A549 (cell line): ENCODE data around the gene CAPN13. TPM values are rescaled to one million over a fixed set of nuclear protein-coding genes. Genes with fewer than 3 reads are reported as not detected.

Experiments
- ATAC-seq, 2 experiments: fragments of 200-7000 bp in 1 of 2; fragments of >200 bp in 1 of 2; cut with Nextera tagmentation in 1 of 2; cut with Tn5 transposase in 1 of 2; 3 replicates each; pipeline versions ENCODE4 v1.8.0 to v1.9.1; 2018 to 2020; ENCODE audit warnings: mild to moderate bottlenecking in 1 of 2, moderate library complexity in 1 of 2
- CTCF ChIA-PET: fragments of 300-600 bp; sonication (Branson Sonifier 250); formaldehyde crosslinking; extraction: SDS; loops from one replicate; lab custom pipeline; 2021; ENCODE audit warnings: antibody characterized with exemption, inconsistent platforms; lab: Yijun Ruan, JAX
- POLR2A ChIA-PET: fragments of 350-600 bp; formaldehyde crosslinking; extraction: SDS; loops from one replicate; lab custom pipeline; 2021; ENCODE audit warnings: antibody characterized with exemption, inconsistent platforms; lab: Yijun Ruan, JAX
- DNase-seq, 2 experiments: peaks; one replicate each; pipeline versions ENCODE4 v3.0.0 to v3.0.0-alpha.2; 2011 to 2016; ENCODE audit warnings: low read depth in 1 of 2, low spot score in 1 of 2
- FAIRE-seq: peaks from 2 replicates; lab custom pipeline; 2011; peaks lifted over from hg19 to GRCh38; lab: Jason Lieb, UNC
- H3K27ac ChIP-seq, 2 experiments: fragments of >200 bp; sonication (Bioruptor Twin); formaldehyde crosslinking; 3 replicates each; pipeline ENCODE4 v1.5.1; 2016 to 2017
- H3K4me1 ChIP-seq: fragments of >200 bp; sonication (Bioruptor Twin); formaldehyde crosslinking; 3 replicates; pipeline ENCODE4 v1.6.1; 2016
- H3K4me2 ChIP-seq: fragments of >200 bp; sonication (Bioruptor Twin); formaldehyde crosslinking; 3 replicates; pipeline ENCODE4 v1.6.1; 2016
- H3K4me3 ChIP-seq: fragments of >200 bp; sonication (Bioruptor Twin); formaldehyde crosslinking; 3 replicates; pipeline ENCODE4 v1.5.1; 2016
- H3K9me3 ChIP-seq: fragments of >200 bp; sonication (Bioruptor Twin); formaldehyde crosslinking; 3 replicates; pipeline ENCODE4 v1.6.1; 2016
- CEBPB ChIP-seq, 2 experiments: fragments of >200 bp in 1 of 2; sonication (Bioruptor Twin) in 1 of 2; formaldehyde crosslinking in 1 of 2; IDR thresholded peaks; 2 replicates each; pipeline ENCODE4 v1.6.1; 2012 to 2016
- CHD2 ChIP-seq: fragments of 150-350 bp; IDR thresholded peaks from 2 replicates; pipeline ENCODE4 v1.6.1; 2014; ENCODE audit warnings: low read length; ENCODE audit not compliant: partially characterized antibody
- CHD4 ChIP-seq: fragments of 200-600 bp; sonication (generic); IDR thresholded peaks from 2 replicates; pipeline ENCODE4 v1.6.1; 2016; ENCODE audit warnings: antibody characterized with exemption, mild to moderate bottlenecking, borderline replicate concordance
- EHF ChIP-seq: fragments of 250-450 bp; sonication (Bioruptor Pico); IDR thresholded peaks from 2 replicates; pipeline ENCODE4 v1.5.0; 2020; ENCODE audit warnings: mild to moderate bottlenecking
- EP300 ChIP-seq, 2 experiments: fragments of >200 bp; sonication (Bioruptor Twin); formaldehyde crosslinking; IDR thresholded peaks; 2 replicates in 1 of 2; 3 replicates in 1 of 2; pipeline ENCODE4 v1.6.1; 2016 to 2017
- FOSB ChIP-seq: fragments of 250-450 bp; sonication (Bioruptor Pico); IDR thresholded peaks from 2 replicates; pipeline ENCODE4 v1.5.0; 2020; ENCODE audit warnings: mild to moderate bottlenecking, moderate library complexity
- FOXS1 ChIP-seq: fragments of 250-450 bp; sonication (Bioruptor Pico); IDR thresholded peaks from 2 replicates; pipeline ENCODE4 v1.5.0; 2020; ENCODE audit warnings: mild to moderate bottlenecking, moderate library complexity
- HOXA7 ChIP-seq: fragments of 250-450 bp; sonication (Bioruptor Pico); IDR thresholded peaks from 2 replicates; pipeline ENCODE4 v1.5.0; 2020; ENCODE audit warnings: mild to moderate bottlenecking, moderate library complexity
- HOXB13 ChIP-seq: fragments of 250-450 bp; sonication (Bioruptor Pico); IDR thresholded peaks from 2 replicates; pipeline ENCODE4 v1.5.0; 2020; ENCODE audit warnings: low read depth, mild to moderate bottlenecking, moderate library complexity
- MAZ ChIP-seq: fragments of 150-350 bp; IDR thresholded peaks from 2 replicates; pipeline ENCODE4 v1.6.1; 2014; ENCODE audit warnings: antibody characterized with exemption, low read depth, low read length, borderline replicate concordance
- MYC ChIP-seq: IDR thresholded peaks from 2 replicates; pipeline ENCODE4 v1.6.1; 2012; ENCODE audit warnings: mild to moderate bottlenecking, inconsistent platforms, low read length, improper control_type of control experiment, borderline replicate concordance
- PHF8 ChIP-seq: fragments of 200-600 bp; sonication (generic); IDR thresholded peaks from 2 replicates; pipeline ENCODE4 v1.6.1; 2016; ENCODE audit warnings: low read depth, mild to moderate bottlenecking, antibody characterized with exemption, moderate library complexity, borderline replicate concordance
- RARB ChIP-seq: fragments of 250-450 bp; sonication (Bioruptor Pico); IDR thresholded peaks from 2 replicates; pipeline ENCODE4 v1.8.0; 2021; ENCODE audit warnings: mild to moderate bottlenecking, moderate library complexity
- REST ChIP-seq: fragments of 200-600 bp; sonication (generic); IDR thresholded peaks from 2 replicates; pipeline ENCODE4 v1.6.1; 2016; ENCODE audit warnings: antibody characterized with exemption, mild to moderate bottlenecking, moderate library complexity
- TFCP2L1 ChIP-seq: fragments of 250-450 bp; sonication (Bioruptor Pico); IDR thresholded peaks from 2 replicates; pipeline ENCODE4 v1.5.0; 2021; ENCODE audit warnings: mild to moderate bottlenecking
- USF2 ChIP-seq: fragments of 450-650 bp; IDR thresholded peaks from 2 replicates; pipeline ENCODE4 v1.6.1; 2014; ENCODE audit warnings: antibody characterized with exemption
- ZC3H11A ChIP-seq: fragments of 450-650 bp; IDR thresholded peaks from 2 replicates; pipeline ENCODE4 v1.6.1; 2014; ENCODE audit warnings: antibody characterized with exemption, mild to moderate bottlenecking
- ZFP36 ChIP-seq: fragments of 450-650 bp; IDR thresholded peaks from 2 replicates; pipeline ENCODE4 v1.6.1; 2014; ENCODE audit warnings: borderline replicate concordance; ENCODE audit not compliant: partially characterized antibody
- ZNF302 ChIP-seq: fragments of 250-450 bp; sonication (Bioruptor Pico); IDR thresholded peaks from 2 replicates; pipeline ENCODE4 v1.9.0; 2021; ENCODE audit warnings: inconsistent platforms, mild to moderate bottlenecking, moderate library complexity
- WGBS: methylation state at CpG from one replicate; pipeline ENCODE4 v1.1.6; 2017; ENCODE audit errors: missing lambda C conversion rate; 5-methylcytosine and 5-hydroxymethylcytosine counted together
- polyA plus RNA-seq, 4 experiments: library from polyadenylated mRNA; depleted of rRNA in 3 of 4; stranded (reverse); fragments of >200 nt; fragmentation: RNase III in 1 of 4; extraction: RNeasy Plus Mini Kit Qiagen cat#74134 plus additional on column Dnase treatment in 1 of 4; gene quantifications; 2 replicates in 3 of 4; 3 replicates in 1 of 4; pipeline ENCODE4 v1.2.3, GENCODE V29; 2011 to 2017
- TF ChIP-seq, protein P1 (sequence below): IDR thresholded peaks from 2 replicates; pipeline ENCODE4 v1.6.1; 2012; ENCODE audit warnings: low read depth, borderline replicate concordance
- TF ChIP-seq, protein P2 (sequence below): IDR thresholded peaks from 2 replicates; pipeline ENCODE4 v1.6.1; 2012

CAPN13 gene
- polyA plus RNA-seq, 2 of the 4 experiments (the other 2 are of a cell fraction), result 0.08 to 0.18 TPM

GRCh38 chr2:30721241-30721640 is 86.0 kb downstream of the CAPN13 start (continued):
- TF ChIP-seq REST, result no peak
- no peak for TF ChIP-seq MAZ

DNA sequence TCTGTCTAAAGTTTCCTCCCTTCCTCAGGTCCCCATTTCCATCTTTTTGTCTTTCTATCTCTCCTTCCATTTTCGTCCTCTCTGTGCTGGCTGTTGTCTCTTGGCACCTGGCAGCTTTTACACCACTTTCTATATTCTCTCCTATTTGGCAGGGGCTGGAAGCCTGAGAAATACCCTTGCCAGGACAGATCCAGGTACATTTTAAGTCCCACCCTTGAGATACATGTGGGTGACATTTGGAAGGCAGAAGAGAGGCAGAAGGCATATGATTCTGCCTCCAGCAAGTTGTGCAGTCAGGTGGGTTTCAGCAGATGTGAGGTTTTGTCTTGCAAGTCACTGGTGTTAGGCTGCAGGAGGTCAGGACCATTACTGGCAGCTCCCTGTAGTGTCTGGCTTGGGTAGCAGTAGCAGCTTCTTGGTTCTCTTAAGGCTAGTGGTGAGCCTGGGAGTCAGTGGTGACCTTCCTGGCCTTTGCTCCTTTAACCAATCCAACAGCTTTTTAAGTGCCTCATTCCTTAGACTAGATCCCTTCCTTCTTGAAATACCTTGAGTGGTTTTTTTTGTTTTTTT is 90.1 kb downstream of the CAPN13 start:
- TF ChIP-seq, protein P1, sequence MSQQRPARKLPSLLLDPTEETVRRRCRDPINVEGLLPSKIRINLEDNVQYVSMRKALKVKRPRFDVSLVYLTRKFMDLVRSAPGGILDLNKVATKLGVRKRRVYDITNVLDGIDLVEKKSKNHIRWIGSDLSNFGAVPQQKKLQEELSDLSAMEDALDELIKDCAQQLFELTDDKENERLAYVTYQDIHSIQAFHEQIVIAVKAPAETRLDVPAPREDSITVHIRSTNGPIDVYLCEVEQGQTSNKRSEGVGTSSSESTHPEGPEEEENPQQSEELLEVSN, result no peak
- TF ChIP-seq MYC (no peak), FOSB (no peak), ZFP36 (no peak), RARB (no peak)
- H3K4me2 ChIP-seq, result no peak overlapping the region
- peaks cover 3% of the 10 kb centered on the region; the same call in 2 of the 3 replicates for H3K9me3 ChIP-seq
- no peak overlapping the region for H3K4me3 ChIP-seq
- FAIRE-seq (no peak), DNase-seq (no peak), ATAC-seq (no peak)
- POLR2A ChIA-PET, result no interaction called here
- H3K4me1 ChIP-seq, result no peaks in the 10 kb centered on the region
- WGBS, result 3% methylated on average over 1 of the region's 1 CpG
- CTCF ChIA-PET, result interaction anchor here (0.5 to 17.6 kb wide), 7 partner anchors 13 to 827 kb away, joined by 3 to 460 read pairs (median 92); partner anchors contain the start of gene GALNT14
- H3K27ac ChIP-seq, result no peak overlapping the region

DNA sequence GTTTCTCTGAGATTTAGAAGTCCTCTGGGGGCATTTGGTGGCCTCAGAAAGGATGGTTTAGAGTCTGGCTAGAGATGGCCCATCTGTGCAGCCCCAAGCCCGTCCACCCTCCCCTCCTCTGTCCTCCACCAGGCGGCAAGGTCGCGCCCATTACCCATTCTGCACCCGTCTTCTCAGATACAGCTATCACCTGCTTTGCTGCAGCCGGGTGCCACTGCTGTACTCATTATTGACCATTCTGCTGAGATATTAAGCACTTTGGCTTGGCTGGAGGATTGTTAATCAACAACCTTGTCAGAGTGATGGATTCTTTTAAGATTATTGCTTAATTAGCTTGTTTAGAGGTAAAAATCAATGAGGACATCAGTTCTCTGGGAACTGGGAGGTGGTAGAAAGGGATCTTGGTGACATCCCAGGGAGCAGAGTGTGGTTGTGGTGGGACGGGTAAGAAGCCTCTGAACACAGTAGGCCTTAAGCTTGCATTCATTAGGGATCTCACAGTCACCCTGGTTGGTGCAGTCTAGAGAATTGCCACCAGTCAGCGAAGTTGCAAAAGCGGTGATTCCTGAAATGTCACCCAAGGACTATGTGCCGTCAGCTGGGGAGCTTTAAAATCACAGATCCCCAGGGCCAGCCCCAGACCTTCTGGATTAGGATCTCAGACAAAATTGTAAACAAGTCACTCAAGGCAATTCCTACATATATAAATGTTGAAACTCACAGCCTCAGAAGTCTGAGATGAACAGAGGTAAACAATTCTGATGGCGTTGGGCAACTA is 90.9 kb downstream of the CAPN13 start:
- POLR2A ChIA-PET, result no interaction called here
- no peak for FAIRE-seq
- no peak for TF ChIP-seq ZFP36
- no peak for TF ChIP-seq HOXA7 (CRISPR knock-in tag)
- no peak for TF ChIP-seq USF2
- TF ChIP-seq PHF8, result no peak
- TF ChIP-seq ZC3H11A, result no peak
- TF ChIP-seq CHD4, result no peak
- no peak for TF ChIP-seq CHD2
- TF ChIP-seq EP300 (IDR thresholded peaks at IDR 0.05), result no peak
- TF ChIP-seq ZNF302 (CRISPR knock-in tag), result no peak
- TF ChIP-seq HOXB13 (CRISPR knock-in tag), result no peak
- TF ChIP-seq REST, result no peak
- TF ChIP-seq TFCP2L1 (CRISPR knock-in tag), result no peak
- TF ChIP-seq, protein P2, sequence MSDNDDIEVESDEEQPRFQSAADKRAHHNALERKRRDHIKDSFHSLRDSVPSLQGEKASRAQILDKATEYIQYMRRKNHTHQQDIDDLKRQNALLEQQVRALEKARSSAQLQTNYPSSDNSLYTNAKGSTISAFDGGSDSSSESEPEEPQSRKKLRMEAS, result no peak
- TF ChIP-seq CEBPB (IDR thresholded peaks at IDR 0.05), result no peak
- no peak for TF ChIP-seq FOXS1 (CRISPR knock-in tag)
- TF ChIP-seq EHF (CRISPR knock-in tag), result no peak
- TF ChIP-seq, all 56 proteins: peak for 0
- peaks cover 4% of the 10 kb centered on the region; the same call in 2 of the 3 replicates for H3K9me3 ChIP-seq
- H3K27ac ChIP-seq, result no peak overlapping the region
- no peak for DNase-seq
- no peaks in the 10 kb centered on the region for H3K4me1 ChIP-seq
- ATAC-seq, result no peak
- H3K4me2 ChIP-seq, result no peak overlapping the region
- 53% methylated on average over 11 of the region's 11 CpGs for WGBS
- CTCF ChIA-PET, result interaction anchor here (0.7 to 17.6 kb wide), 14 partner anchors 8 to 806 kb away, joined by 3 to 460 read pairs (median 16); partner anchors contain the start of gene GALNT14
- H3K4me3 ChIP-seq, result no peak overlapping the region
